Liver (tissue), 3 donors: ENCODE results near the gene ENTREP3.

Experiments
- CTCF ChIP-seq: fragments of 150-350 bp; IDR thresholded peaks from 2 replicates; pipeline ENCODE4 v1.5.1; 2017; ENCODE audit warnings: improper control_type of control experiment, low read depth, low read length; ENCODE audit not compliant: missing input control
- JUND ChIP-seq, 2 donors: IDR thresholded peaks; 2 replicates each; pipeline ENCODE4 v1.6.1; 2016; ENCODE audit warnings: antibody characterized with exemption in 2 of 2
- TAF1 ChIP-seq: conservative IDR thresholded peaks from 2 replicates; pipeline ENCODE4 v1.6.1; 2016; ENCODE audit warnings: antibody characterized with exemption, mild to moderate bottlenecking
- TF ChIP-seq, protein P1 (sequence below): IDR thresholded peaks from 2 replicates; pipeline ENCODE4 v1.6.1; 2016; ENCODE audit warnings: antibody characterized with exemption
- donor health status: healthy.
- donor health status: healthy.

- no peak for TF ChIP-seq TAF1
- TF ChIP-seq CTCF, result no peak
- TF ChIP-seq, protein P1, sequence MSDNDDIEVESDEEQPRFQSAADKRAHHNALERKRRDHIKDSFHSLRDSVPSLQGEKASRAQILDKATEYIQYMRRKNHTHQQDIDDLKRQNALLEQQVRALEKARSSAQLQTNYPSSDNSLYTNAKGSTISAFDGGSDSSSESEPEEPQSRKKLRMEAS, result no peak
- TF ChIP-seq JUND (IDR thresholded peaks at IDR 0.05), result no peak
Observed at GRCh38 chr1:155295183-155295941, 40.1 kb upstream of the ENTREP3 start.
